HepG2 (cell line): ENCODE data around the gene SAAL1. TPM values are rescaled to one million over a fixed set of nuclear protein-coding genes. Genes with fewer than 3 reads are reported as not detected.

Experiments used
- ARID5B ChIP-seq: IDR thresholded peaks from 2 replicates; pipeline ENCODE4 v1.4.0; 2020; ENCODE audit warnings: mild to moderate bottlenecking, missing genetic modification reagents
- CENPX ChIP-seq: sonication (generic); formaldehyde crosslinking; IDR thresholded peaks from 2 replicates; pipeline ENCODE4 v1.9.0; 2021; ENCODE audit warnings: mild to moderate bottlenecking, missing genetic modification reagents, moderate library complexity
- FOXK1 ChIP-seq: sonication (generic); formaldehyde crosslinking; IDR thresholded peaks from 2 replicates; pipeline ENCODE4 v1.4.0; 2020; ENCODE audit warnings: low read depth, missing genetic modification reagents, borderline replicate concordance
- HOXA5 ChIP-seq: sonication (generic); formaldehyde crosslinking; IDR thresholded peaks from 2 replicates; pipeline ENCODE4 v1.4.0; 2020; ENCODE audit warnings: missing genetic modification reagents
- NFYB ChIP-seq: sonication (generic); formaldehyde crosslinking; IDR thresholded peaks from 2 replicates; pipeline ENCODE4 v1.4.0; 2020; ENCODE audit warnings: missing genetic modification reagents
- PHF20 ChIP-seq: sonication (generic); formaldehyde crosslinking; IDR thresholded peaks from 2 replicates; pipeline ENCODE4 v1.5.0; 2020; ENCODE audit warnings: mild to moderate bottlenecking, missing genetic modification reagents
- RBFOX2 ChIP-seq: fragments of 200-400 bp; formaldehyde crosslinking; IDR thresholded peaks from 2 replicates; pipeline ENCODE4 v1.6.1; 2017; ENCODE audit warnings: low read depth, mild to moderate bottlenecking, low read length
- RELA ChIP-seq: sonication (generic); formaldehyde crosslinking; IDR thresholded peaks from 2 replicates; pipeline ENCODE4 v1.4.0; 2020; ENCODE audit warnings: missing genetic modification reagents
- U2AF2 ChIP-seq: fragments of 200-400 bp; formaldehyde crosslinking; IDR thresholded peaks from 2 replicates; pipeline ENCODE4 v1.6.1; 2017; ENCODE audit warnings: low read depth, mild to moderate bottlenecking, low read length
- XBP1 ChIP-seq: sonication (generic); formaldehyde crosslinking; IDR thresholded peaks from 2 replicates; pipeline ENCODE4 v1.5.0; 2020; ENCODE audit warnings: missing genetic modification reagents
- ZHX2 ChIP-seq, 2 experiments: sonication (generic) in 1 of 2; formaldehyde crosslinking in 1 of 2; IDR thresholded peaks; 2 replicates each; pipeline versions ENCODE4 v1.6.1 to v1.9.0; 2014 to 2022; ENCODE audit warnings: antibody characterized with exemption in 1 of 2, borderline replicate concordance in 1 of 2, inconsistent platforms in 1 of 2, low read depth in 1 of 2, missing genetic modification reagents in 1 of 2
- ZNF251 ChIP-seq: sonication (generic); formaldehyde crosslinking; IDR thresholded peaks from 2 replicates; pipeline ENCODE4 v1.9.0; 2021; ENCODE audit warnings: mild to moderate bottlenecking, missing genetic modification reagents
- ZNF354B ChIP-seq: sonication (generic); formaldehyde crosslinking; IDR thresholded peaks from 2 replicates; pipeline ENCODE4 v1.8.0; 2022; ENCODE audit warnings: mild to moderate bottlenecking, missing genetic modification reagents
- ZNF577 ChIP-seq: sonication (generic); formaldehyde crosslinking; IDR thresholded peaks from 2 replicates; pipeline ENCODE4 v1.4.0; 2020; ENCODE audit warnings: mild to moderate bottlenecking, low read depth, missing genetic modification reagents, borderline replicate concordance
- ZNF670 ChIP-seq: sonication (generic); formaldehyde crosslinking; IDR thresholded peaks from 2 replicates; pipeline ENCODE4 v1.8.0; 2022; ENCODE audit warnings: mild to moderate bottlenecking, missing genetic modification reagents, borderline replicate concordance
- polyA plus RNA-seq, 8 experiments: library from polyadenylated mRNA; depleted of rRNA in 3 of 8; stranded (reverse) in 7 of 8; unstranded in 1 of 8; fragments of >200 nt; fragmentation: Illumina TruSeq in 4 of 8; extraction: Trizol in 4 of 8; gene quantifications; 2 replicates each; pipeline versions ENCODE4 v1.2.1 to v1.2.3, GENCODE V29; 2011 to 2016; ENCODE audit warnings: low read depth in 4 of 8, missing spikeins in 1 of 8, mixed read lengths in 1 of 8; ENCODE audit not compliant: insufficient read depth in 1 of 8
- total RNA-seq, 5 experiments: library from RNA; depleted of rRNA; stranded (reverse); fragments of >200 nt; fragmentation: Illumina TruSeq; extraction: Trizol; gene quantifications; 2 replicates each; pipeline ENCODE4 v1.2.3, GENCODE V29; 2016; ENCODE audit warnings: low read depth in 1 of 5
- TF ChIP-seq, protein P1 (sequence below): sonication (generic); formaldehyde crosslinking; IDR thresholded peaks from 2 replicates; pipeline ENCODE4 v1.5.1; 2020; ENCODE audit warnings: mild to moderate bottlenecking, missing genetic modification reagents

SAAL1 gene
- total and polyA plus RNA-seq, 2 of the 13 experiments (the other 11 are each of a cell fraction or from before 2014, with no cell fraction given): 16.5 to 46.0 TPM

- peak; percentile 62 for TF ChIP-seq ARID5B
- TF ChIP-seq, protein P1, sequence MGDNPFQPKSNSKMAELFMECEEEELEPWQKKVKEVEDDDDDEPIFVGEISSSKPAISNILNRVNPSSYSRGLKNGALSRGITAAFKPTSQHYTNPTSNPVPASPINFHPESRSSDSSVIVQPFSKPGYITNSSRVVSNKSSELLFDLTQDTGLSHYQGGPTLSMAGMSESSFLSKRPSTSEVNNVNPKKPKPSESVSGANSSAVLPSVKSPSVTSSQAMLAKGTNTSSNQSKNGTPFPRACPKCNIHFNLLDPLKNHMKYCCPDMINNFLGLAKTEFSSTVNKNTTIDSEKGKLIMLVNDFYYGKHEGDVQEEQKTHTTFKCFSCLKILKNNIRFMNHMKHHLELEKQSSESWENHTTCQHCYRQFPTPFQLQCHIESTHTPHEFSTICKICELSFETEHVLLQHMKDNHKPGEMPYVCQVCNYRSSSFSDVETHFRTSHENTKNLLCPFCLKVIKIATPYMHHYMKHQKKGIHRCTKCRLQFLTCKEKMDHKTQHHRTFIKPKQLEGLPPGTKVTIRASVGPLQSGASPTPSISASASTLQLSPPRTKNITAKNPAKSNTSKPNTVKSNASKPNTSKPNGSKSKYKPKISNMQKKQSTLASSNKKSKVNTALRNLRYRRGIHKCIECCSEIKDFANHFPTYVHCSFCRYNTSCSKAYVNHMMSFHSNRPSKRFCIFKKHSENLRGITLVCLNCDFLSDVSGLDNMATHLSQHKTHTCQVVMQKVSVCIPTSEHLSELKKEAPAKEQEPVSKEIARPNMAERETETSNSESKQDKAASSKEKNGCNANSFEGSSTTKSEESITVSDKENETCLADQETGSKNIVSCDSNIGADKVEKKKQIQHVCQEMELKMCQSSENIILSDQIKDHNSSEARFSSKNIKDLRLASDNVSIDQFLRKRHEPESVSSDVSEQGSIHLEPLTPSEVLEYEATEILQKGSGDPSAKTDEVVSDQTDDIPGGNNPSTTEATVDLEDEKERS (CRISPR knock-in tag): peak; percentile 69; the same call in 1 of the 2 replicates
- peak; percentile 87 for TF ChIP-seq RBFOX2
- TF ChIP-seq ZNF670: peak; percentile 45; the same call in 1 of the 2 replicates
- no peak for TF ChIP-seq CENPX
- no peak for TF ChIP-seq ZNF354B (CRISPR knock-in tag)
- TF ChIP-seq ZHX2 (IDR thresholded peaks at IDR 0.05; ENCODE audit: low read depth): peak; percentile 79
- TF ChIP-seq ZHX2 (CRISPR knock-in tag; IDR thresholded peaks at IDR 0.05; ENCODE audit: borderline replicate concordance): no peak
- peak; percentile 95 for TF ChIP-seq PHF20
- no peak for TF ChIP-seq RELA
- peak; percentile 53; the same call in 1 of the 2 replicates for TF ChIP-seq FOXK1
- TF ChIP-seq HOXA5 (CRISPR knock-in tag): 0 out of 2 replicates have a peak, but pooled peaks have one; percentile 42
- TF ChIP-seq U2AF2: no peak
- TF ChIP-seq ZNF251 (CRISPR knock-in tag): no peak
- no peak for TF ChIP-seq NFYB (CRISPR knock-in tag)
- TF ChIP-seq ZNF577: no peak
- TF ChIP-seq XBP1 (CRISPR knock-in tag): no peak
Measured at GRCh38 chr11:18105802-18106574, at the start of gene SAAL1 (continued).
